HG03045 (cell line): ENCODE data around the gene CLDN1.

Experiments used
- ATAC-seq: cut with Tn5 transposase; IDR thresholded peaks from one replicate; pipeline ENCODE4 v1.9.1; 2021; ENCODE audit warnings: mild to moderate bottlenecking, moderate library complexity; ENCODE audit not compliant: unreplicated experiment

The CLDN1 gene

GRCh38 chr3:190336516-190337189 is 14.4 kb upstream of the CLDN1 start:
- ATAC-seq, result no peak

- ATAC-seq, result no peak
These were observed 11.7 kb upstream of the CLDN1 start for GRCh38 chr3:190333961-190334360.

- no peak for ATAC-seq
These were observed 8.9 kb upstream of the CLDN1 start for GRCh38 chr3:190330936-190331734.

GRCh38 chr3:190326930-190327329 is 4.7 kb upstream of the CLDN1 start:
- ATAC-seq, result no peak

GRCh38 chr3:190326361-190326760 is 4.1 kb upstream of the CLDN1 start:
- ATAC-seq, result no peak

GRCh38 chr3:190325923-190326322 is 3.7 kb upstream of the CLDN1 start:
- no peak for ATAC-seq

- no peak for ATAC-seq
These were observed 990 bp upstream of the CLDN1 start for GRCh38 chr3:190323246-190323626.

- no peak for ATAC-seq
These were observed 479 bp upstream of the CLDN1 start for GRCh38 chr3:190322604-190323245.

GRCh38 chr3:190320594-190321362 is 1.5 kb downstream of the CLDN1 start:
- ATAC-seq, result no peak

GRCh38 chr3:190319660-190320059 is 2.6 kb downstream of the CLDN1 start:
- ATAC-seq, result no peak

- no peak for ATAC-seq
These were observed 3.6 kb downstream of the CLDN1 start for GRCh38 chr3:190318666-190319065.

- ATAC-seq, result no peak
These were observed 7.5 kb downstream of the CLDN1 start for GRCh38 chr3:190314741-190315140.

GRCh38 chr3:190309414-190309813 is 12.8 kb downstream of the CLDN1 start:
- ATAC-seq, result no peak

- ATAC-seq, result no peak
These were observed 14.1 kb downstream of the CLDN1 start for GRCh38 chr3:190308154-190308553.

- ATAC-seq, result no peak
These were observed 15.1 kb downstream of the CLDN1 start for GRCh38 chr3:190307164-190307545.

GRCh38 chr3:190306513-190307163 is 15.6 kb downstream of the CLDN1 start:
- ATAC-seq, result no peak

GRCh38 chr3:190306026-190306425 is 16.2 kb downstream of the CLDN1 start:
- ATAC-seq, result no peak

- ATAC-seq, result no peak
These were observed 16.8 kb downstream of the CLDN1 start for GRCh38 chr3:190305406-190305805.

GRCh38 chr3:190303884-190304283 is 18.4 kb downstream of the CLDN1 start:
- ATAC-seq, result no peak

GRCh38 chr3:190302212-190302867 is 19.9 kb downstream of the CLDN1 start:
- no peak for ATAC-seq
